ENCODE data around the gene DOHH.

Gene DOHH

GRCh38 chr19:3497757-3498520 lies 2.5 kb downstream of the DOHH start:
- TF ChIP-seq USF1 (IDR thresholded peaks at IDR 0.05) (no peak), EGR1 (IDR thresholded peaks at IDR 0.05) (no peak), YY1 (IDR thresholded peaks at IDR 0.05; ENCODE audit: low read depth) (no peak), CREB1 (IDR thresholded peaks at IDR 0.05; ENCODE audit: low read depth) (no peak), MAX (IDR thresholded peaks at IDR 0.05) (no peak), TEAD4 (IDR thresholded peaks at IDR 0.05) (no peak), EP300 (IDR thresholded peaks at IDR 0.05; ENCODE audit: borderline replicate concordance) (no peak), FOXM1 (IDR thresholded peaks at IDR 0.05; ENCODE audit: borderline replicate concordance, low read depth) (no peak), CEBPB (IDR thresholded peaks at IDR 0.05) (no peak), NFIC (IDR thresholded peaks at IDR 0.05) (no peak), REST (IDR thresholded peaks at IDR 0.05; ENCODE audit: low read depth) (no peak), TCF12 (IDR thresholded peaks at IDR 0.05; ENCODE audit: low read depth) (no peak), RAD21 (IDR thresholded peaks at IDR 0.05; ENCODE audit: low read depth) (no peak), TAF1 (IDR thresholded peaks at IDR 0.05; ENCODE audit: low read depth) (no peak)

- no peak for TF ChIP-seq CEBPB (IDR thresholded peaks at IDR 0.05)
- no peak for TF ChIP-seq EGR1 (IDR thresholded peaks at IDR 0.05)
- TF ChIP-seq TCF12 (IDR thresholded peaks at IDR 0.05; ENCODE audit: low read depth) = no peak
- TF ChIP-seq YY1 (IDR thresholded peaks at IDR 0.05; ENCODE audit: low read depth) = no peak
- TF ChIP-seq MAX (IDR thresholded peaks at IDR 0.05) = no peak
- no peak for TF ChIP-seq NFIC (IDR thresholded peaks at IDR 0.05)
- TF ChIP-seq TAF1 (IDR thresholded peaks at IDR 0.05; ENCODE audit: low read depth) = no peak
- no peak for TF ChIP-seq FOXM1 (IDR thresholded peaks at IDR 0.05; ENCODE audit: borderline replicate concordance, low read depth)
- no peak for TF ChIP-seq REST (IDR thresholded peaks at IDR 0.05; ENCODE audit: low read depth)
- TF ChIP-seq EP300 (IDR thresholded peaks at IDR 0.05; ENCODE audit: borderline replicate concordance) = no peak
- no peak for TF ChIP-seq USF1 (IDR thresholded peaks at IDR 0.05)
- no peak for TF ChIP-seq TEAD4 (IDR thresholded peaks at IDR 0.05)
- no peak for TF ChIP-seq ZBTB7A (IDR thresholded peaks at IDR 0.05; ENCODE audit: low read depth)
- TF ChIP-seq CREB1 (IDR thresholded peaks at IDR 0.05; ENCODE audit: low read depth) = no peak
- TF ChIP-seq RAD21 (IDR thresholded peaks at IDR 0.05; ENCODE audit: low read depth) = no peak
These were observed 3.8 kb downstream of the DOHH start for GRCh38 chr19:3496392-3497273.

GRCh38 chr19:3494559-3494958 lies 5.9 kb downstream of the DOHH start:
- no peak for TF ChIP-seq TEAD4 (IDR thresholded peaks at IDR 0.05)
- TF ChIP-seq REST (IDR thresholded peaks at IDR 0.05; ENCODE audit: low read depth) = no peak
- TF ChIP-seq NFIC (IDR thresholded peaks at IDR 0.05) = no peak
- no peak for TF ChIP-seq CREB1 (IDR thresholded peaks at IDR 0.05; ENCODE audit: low read depth)
- no peak for TF ChIP-seq MAX (IDR thresholded peaks at IDR 0.05)
- TF ChIP-seq EGR1 (IDR thresholded peaks at IDR 0.05) = no peak
- TF ChIP-seq RAD21 (IDR thresholded peaks at IDR 0.05; ENCODE audit: low read depth) = no peak
- TF ChIP-seq TAF1 (IDR thresholded peaks at IDR 0.05; ENCODE audit: low read depth) = no peak
- TF ChIP-seq CEBPB (IDR thresholded peaks at IDR 0.05) = no peak
- no peak for TF ChIP-seq EP300 (IDR thresholded peaks at IDR 0.05; ENCODE audit: borderline replicate concordance)
